ENCODE measurements around the gene COL18A1. TPM values are rescaled to one million over a fixed set of nuclear protein-coding genes. Genes with fewer than 3 reads are reported as not detected.

The COL18A1 gene
- total RNA-seq, 1 experiment from 2014 or later: 3.3 TPM

DNA sequence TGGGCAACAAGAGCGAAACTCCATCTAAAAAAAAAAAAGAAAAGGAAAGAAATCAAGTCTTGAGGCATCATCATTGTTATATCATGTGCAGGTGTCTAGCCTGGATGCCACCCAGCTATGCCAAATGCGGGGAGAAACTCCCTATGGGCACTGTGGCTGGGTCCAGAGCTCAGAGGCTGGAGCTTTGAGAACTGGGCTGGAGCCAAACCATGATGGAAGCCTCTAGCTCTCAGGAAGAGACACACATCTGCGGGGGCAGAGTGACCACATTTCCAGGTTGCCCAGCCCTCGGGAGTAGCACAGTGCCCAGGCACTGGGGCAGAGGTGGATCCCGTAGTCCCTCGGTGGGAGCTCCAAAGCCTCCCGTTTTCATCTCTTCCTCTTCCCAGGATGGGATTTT, 58.9 kb downstream of the COL18A1 start:
- Histone ChIP-seq H3K9me3 (ENCODE audit: low read depth, low read length, poor library complexity, severe bottlenecking) (peaks cover 11% of the 10 kb centered on the region), H3K4me1 (ENCODE audit: insufficient read depth, low read length, poor library complexity, severe bottlenecking) (no peaks in the 10 kb centered on the region), H3K4me3 (ENCODE audit: low read depth, low read length, poor library complexity, severe bottlenecking) (no peak overlapping the region), H3K27ac (ENCODE audit: low read depth, low read length, poor library complexity, severe bottlenecking) (no peak overlapping the region), H3K27me3 (replicated peaks; ENCODE audit: insufficient read depth, low read depth, low read length, poor library complexity) (no peaks in the 10 kb centered on the region), H3K36me3 (ENCODE audit: insufficient read depth, low read length, poor library complexity, severe bottlenecking) (no peaks in the 10 kb centered on the region)
- TF ChIP-seq, protein P1, sequence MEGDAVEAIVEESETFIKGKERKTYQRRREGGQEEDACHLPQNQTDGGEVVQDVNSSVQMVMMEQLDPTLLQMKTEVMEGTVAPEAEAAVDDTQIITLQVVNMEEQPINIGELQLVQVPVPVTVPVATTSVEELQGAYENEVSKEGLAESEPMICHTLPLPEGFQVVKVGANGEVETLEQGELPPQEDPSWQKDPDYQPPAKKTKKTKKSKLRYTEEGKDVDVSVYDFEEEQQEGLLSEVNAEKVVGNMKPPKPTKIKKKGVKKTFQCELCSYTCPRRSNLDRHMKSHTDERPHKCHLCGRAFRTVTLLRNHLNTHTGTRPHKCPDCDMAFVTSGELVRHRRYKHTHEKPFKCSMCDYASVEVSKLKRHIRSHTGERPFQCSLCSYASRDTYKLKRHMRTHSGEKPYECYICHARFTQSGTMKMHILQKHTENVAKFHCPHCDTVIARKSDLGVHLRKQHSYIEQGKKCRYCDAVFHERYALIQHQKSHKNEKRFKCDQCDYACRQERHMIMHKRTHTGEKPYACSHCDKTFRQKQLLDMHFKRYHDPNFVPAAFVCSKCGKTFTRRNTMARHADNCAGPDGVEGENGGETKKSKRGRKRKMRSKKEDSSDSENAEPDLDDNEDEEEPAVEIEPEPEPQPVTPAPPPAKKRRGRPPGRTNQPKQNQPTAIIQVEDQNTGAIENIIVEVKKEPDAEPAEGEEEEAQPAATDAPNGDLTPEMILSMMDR (conservative IDR thresholded peaks at IDR 0.05; ENCODE audit: low read depth, low read length): no peak
- no TSS peak for BruUV-seq (replicated peaks)
- no peak for DNase-seq (ENCODE audit: low spot score)
- CTCF ChIA-PET: interaction anchor here (0.6 kb wide), 1 partner anchor 23 kb away, joined by 3 read pairs; no protein-coding TSS in a partner anchor
- POLR2A ChIA-PET (ENCODE audit: low non-redundant PET): no interaction called here
- intact Hi-C loops (cut with micrococcal nuclease; ENCODE audit: unreplicated experiment): no loop called here

DNA sequence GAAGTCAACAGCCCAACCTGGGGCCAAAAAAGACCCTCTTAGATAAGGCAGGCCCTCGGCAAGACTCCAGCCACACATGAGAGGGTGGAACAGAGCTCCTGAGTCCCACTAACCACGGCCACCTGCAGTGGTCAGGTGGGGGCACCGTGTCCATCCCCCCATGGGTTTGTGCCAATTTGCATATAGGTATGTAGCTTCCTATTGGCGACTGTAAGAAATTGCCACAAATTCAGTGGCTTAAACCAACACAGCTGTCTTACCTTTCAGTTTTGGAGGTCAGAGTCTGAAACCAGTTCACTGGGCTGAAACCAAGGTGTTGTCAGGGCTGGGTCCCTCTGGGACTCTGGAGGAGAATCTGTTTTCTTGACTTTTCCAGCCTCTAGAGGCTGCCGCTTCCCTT, 59.3 kb downstream of the COL18A1 start:
- Histone ChIP-seq H3K27ac (ENCODE audit: low read depth, low read length, poor library complexity, severe bottlenecking) (no peak overlapping the region), H3K9me3 (ENCODE audit: low read depth, low read length, poor library complexity, severe bottlenecking) (peaks cover 11% of the 10 kb centered on the region), H3K36me3 (ENCODE audit: insufficient read depth, low read length, poor library complexity, severe bottlenecking) (no peaks in the 10 kb centered on the region), H3K4me1 (ENCODE audit: insufficient read depth, low read length, poor library complexity, severe bottlenecking) (no peaks in the 10 kb centered on the region), H3K27me3 (replicated peaks; ENCODE audit: insufficient read depth, low read depth, low read length, poor library complexity) (no peaks in the 10 kb centered on the region), H3K4me3 (ENCODE audit: low read depth, low read length, poor library complexity, severe bottlenecking) (no peak overlapping the region)
- ChIA-PET CTCF (interaction anchor here (0.6 kb wide), 1 partner anchor 24 kb away, joined by 3 read pairs; no protein-coding TSS in a partner anchor), POLR2A (ENCODE audit: low non-redundant PET) (no interaction called here)
- no TSS peak for BruUV-seq (replicated peaks)
- TF ChIP-seq, protein P1 (conservative IDR thresholded peaks at IDR 0.05; ENCODE audit: low read depth, low read length): no peak
- TF ChIP-seq EZH2 (IDR thresholded peaks at IDR 0.05; ENCODE audit: borderline replicate concordance, low read depth, low read length, poor library complexity, severe bottlenecking): no peak
- intact Hi-C loops (cut with micrococcal nuclease; ENCODE audit: unreplicated experiment): no loop called here
- DNase-seq (ENCODE audit: low spot score): no peak

DNA sequence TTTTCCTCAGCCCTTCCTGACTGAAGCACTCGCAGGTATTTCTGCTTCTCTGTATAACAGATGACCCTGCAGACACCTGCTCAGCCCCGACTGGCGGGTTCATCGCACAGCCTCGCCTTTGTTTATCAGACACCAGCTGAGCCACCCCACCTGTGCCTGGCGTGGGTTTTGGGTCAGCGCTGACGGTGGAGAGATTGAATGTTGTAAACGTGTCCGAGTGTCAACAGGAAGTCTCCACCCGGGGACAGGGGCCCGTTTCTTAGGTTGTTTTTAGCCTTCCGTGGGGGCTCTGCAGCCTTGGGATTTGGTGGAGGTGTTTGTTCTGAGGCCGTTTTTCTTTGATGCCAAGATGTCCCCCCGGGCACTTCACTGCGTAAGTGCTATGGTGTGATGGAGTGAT, 60.1 kb downstream of the COL18A1 start:
- Histone ChIP-seq H3K36me3 (ENCODE audit: insufficient read depth, low read length, poor library complexity, severe bottlenecking) (no peaks in the 10 kb centered on the region), H3K4me1 (ENCODE audit: insufficient read depth, low read length, poor library complexity, severe bottlenecking) (no peaks in the 10 kb centered on the region), H3K27ac (ENCODE audit: low read depth, low read length, poor library complexity, severe bottlenecking) (no peak overlapping the region), H3K4me3 (ENCODE audit: low read depth, low read length, poor library complexity, severe bottlenecking) (no peak overlapping the region), H3K27me3 (replicated peaks; ENCODE audit: insufficient read depth, low read depth, low read length, poor library complexity) (no peaks in the 10 kb centered on the region), H3K9me3 (ENCODE audit: low read depth, low read length, poor library complexity, severe bottlenecking) (peaks cover 11% of the 10 kb centered on the region)
- no peak for DNase-seq (ENCODE audit: low spot score)
- TF ChIP-seq, protein P1 (conservative IDR thresholded peaks at IDR 0.05; ENCODE audit: low read depth, low read length): no peak
- no TSS peak for BruUV-seq (replicated peaks)
- intact Hi-C loops (cut with micrococcal nuclease; ENCODE audit: unreplicated experiment): no loop called here
- ChIA-PET CTCF (no interaction called here), POLR2A (ENCODE audit: low non-redundant PET) (no interaction called here)
